Measurements from ENCODE around the gene MPZ.
A peak's percentile ranks its signal among the peaks of the same experiment; 100 is the strongest.

The MPZ gene

GRCh38 chr1:161305867-161306519 is 3.8 kb downstream of the MPZ start:
- DNase-seq (ENCODE audit: low read depth, low spot score) = no peak
- ChIA-PET CTCF (interaction anchor here (0.8 to 3.5 kb wide), 9 partner anchors 8 to 113 kb away, joined by 3 to 21 read pairs (median 4); partner anchors contain the start of genes NDUFS2 and SDHC), POLR2A (interaction anchor here (0.5 to 1.5 kb wide), 3 partner anchors 8 to 58 kb away, joined by 3 to 6 read pairs (median 3); partner anchors contain the start of gene SDHC)
- TF ChIP-seq CTCF (IDR thresholded peaks at IDR 0.05; ENCODE audit: insufficient read depth, low read length, missing control alignments) = peak; percentile 14
- peak overlapping the region; percentile 74 for H3K4me3 ChIP-seq (ENCODE audit: low read depth, low read length)

GRCh38 chr1:161304927-161305866 is 4.6 kb downstream of the MPZ start:
- H3K4me3 ChIP-seq (ENCODE audit: low read depth, low read length) = peak overlapping the region; percentile 74
- ChIA-PET POLR2A (interaction anchor here (0.5 to 1.5 kb wide), 3 partner anchors 9 to 57 kb away, joined by 3 to 6 read pairs (median 3); partner anchors contain the start of gene SDHC), CTCF (interaction anchor here (0.8 to 3.5 kb wide), 8 partner anchors 9 to 112 kb away, joined by 3 to 21 read pairs (median 5); partner anchors contain the start of genes NDUFS2 and SDHC)
- TF ChIP-seq CTCF (IDR thresholded peaks at IDR 0.05; ENCODE audit: insufficient read depth, low read length, missing control alignments) = no peak
- DNase-seq (ENCODE audit: low read depth, low spot score) = no peak

GRCh38 chr1:161300478-161300877 is 9.3 kb downstream of the MPZ start:
- H3K4me3 ChIP-seq (ENCODE audit: low read depth, low read length) = no peak overlapping the region
- no peak for TF ChIP-seq CTCF (IDR thresholded peaks at IDR 0.05; ENCODE audit: insufficient read depth, low read length, missing control alignments)
- ChIA-PET POLR2A (no interaction called here), CTCF (interaction anchor here (1.9 to 4.9 kb wide), 2 partner anchors 10 to 107 kb away, joined by 4 to 24 read pairs; no protein-coding TSS in a partner anchor)
- DNase-seq (ENCODE audit: low read depth, low spot score) = no peak

GRCh38 chr1:161299347-161299746 is 10.4 kb downstream of the MPZ start:
- no peak for TF ChIP-seq CTCF (IDR thresholded peaks at IDR 0.05; ENCODE audit: insufficient read depth, low read length, missing control alignments)
- DNase-seq (ENCODE audit: low read depth, low spot score) = no peak
- POLR2A ChIA-PET = no interaction called here
- CTCF ChIA-PET = interaction anchor here (1.9 kb wide), 1 partner anchor 106 kb away, joined by 4 read pairs; no protein-coding TSS in a partner anchor
- no peak overlapping the region for H3K4me3 ChIP-seq (ENCODE audit: low read depth, low read length)

- ChIA-PET POLR2A (no interaction called here), CTCF (interaction anchor here (2.2 kb wide), 1 partner anchor 72 kb away, joined by 10 read pairs; the partner anchor contains the start of gene TOMM40L)
- TF ChIP-seq CTCF (IDR thresholded peaks at IDR 0.05; ENCODE audit: insufficient read depth, low read length, missing control alignments) = no peak
- no peak for DNase-seq (ENCODE audit: low read depth, low spot score)
- no peak overlapping the region for H3K4me3 ChIP-seq (ENCODE audit: low read depth, low read length)
Measured at GRCh38 chr1:161298116-161298515, 11.7 kb downstream of the MPZ start.

Data from AG04449 (cell line).